B cell (primary cell): ENCODE measurements around the gene CSDE1. TPM values are rescaled to one million over a fixed set of nuclear protein-coding genes. Genes with fewer than 3 reads are reported as not detected.

Source experiments
- ATAC-seq: fragments of 200-7000 bp; cut with Tn5 transposase; one replicate; pipeline ENCODE4 v1.10.0; 2021; ENCODE audit warnings: low read depth, mild to moderate bottlenecking, moderate number of reproducible peaks, moderate library complexity
- CTCF ChIA-PET: fragments of 350-600 bp; sonication (Branson Sonifier 250); formaldehyde crosslinking; loops from one replicate; lab custom pipeline; 2021; ENCODE audit warnings: antibody characterized with exemption, inconsistent platforms; lab: Charles Lee
- POLR2A ChIA-PET: fragments of 350-600 bp; sonication (Branson Sonifier 250); formaldehyde crosslinking; loops from one replicate; lab custom pipeline; 2021; ENCODE audit warnings: antibody characterized with exemption; lab: Charles Lee
- DNase-seq: peaks from one replicate; pipeline ENCODE4 v3.0.0; 2013
- H2AFZ ChIP-seq: 2 replicates; pipeline ENCODE4 v1.6.1; 2012; ENCODE audit warnings: mild to moderate bottlenecking, low read depth, low read length; ENCODE audit not compliant: insufficient read depth, poor library complexity, severe bottlenecking
- H3K27ac ChIP-seq, 2 donors: 1 replicate in 1 of 2; 2 replicates in 1 of 2; pipeline ENCODE4 v1.5.1; 2012 to 2013; ENCODE audit warnings: low read length in 2 of 2, mild to moderate bottlenecking in 2 of 2, moderate library complexity in 1 of 2
- H3K27me3 ChIP-seq, 4 experiments: fragments of 200-600 bp in 1 of 4; sonication (generic) in 1 of 4; replicated peaks in 1 of 4; 1 replicate in 2 of 4; 2 replicates in 2 of 4; pipeline versions ENCODE4 v1.6.1 to v1.7.0; 2013 to 2016; ENCODE audit warnings: low read length in 3 of 4, mild to moderate bottlenecking in 2 of 4, mixed read lengths in 1 of 4, moderate library complexity in 1 of 4; ENCODE audit not compliant: insufficient read depth in 4 of 4, control insufficient read depth in 3 of 4; ENCODE audit errors: control extremely low read depth in 1 of 4
- H3K36me3 ChIP-seq, 2 experiments: replicated peaks in 1 of 2; 1 replicate in 1 of 2; 2 replicates in 1 of 2; pipeline versions ENCODE4 v1.6.1 to v1.7.1; 2013; ENCODE audit warnings: low read length in 1 of 2; ENCODE audit not compliant: insufficient read depth in 2 of 2, control insufficient read depth in 1 of 2; ENCODE audit errors: control extremely low read depth in 1 of 2, extremely low read depth in 1 of 2
- H3K4me1 ChIP-seq, 2 donors: fragments of 200-600 bp in 1 of 2; sonication (generic) in 1 of 2; 1 replicate in 1 of 2; 2 replicates in 1 of 2; pipeline versions ENCODE4 v1.5.1 to v1.6.1; 2013 to 2017; ENCODE audit warnings: low read length in 2 of 2; ENCODE audit not compliant: control insufficient read depth in 2 of 2, insufficient read depth in 2 of 2
- H3K4me2 ChIP-seq: replicated peaks from 2 replicates; pipeline ENCODE3; 2012; ENCODE audit warnings: mild to moderate bottlenecking, low read depth, low read length; ENCODE audit not compliant: poor library complexity, severe bottlenecking
- H3K4me3 ChIP-seq, 5 experiments: fragments of 200-600 bp in 1 of 5; sonication (generic) in 1 of 5; 1 replicate in 3 of 5; 2 replicates in 2 of 5; pipeline versions ENCODE4 v1.5.1 to v1.7.0; 2011 to 2016; ENCODE audit warnings: low read length in 4 of 5, mild to moderate bottlenecking in 4 of 5, low read depth in 2 of 5, control low read depth in 1 of 5, moderate library complexity in 1 of 5; ENCODE audit not compliant: insufficient read depth in 1 of 5; ENCODE audit errors: control extremely low read depth in 1 of 5, extremely low read depth in 1 of 5
- H3K79me2 ChIP-seq: fragments of 200-600 bp; sonication (generic); one replicate; pipeline ENCODE4 v1.6.0; 2016; ENCODE audit warnings: low read length; ENCODE audit not compliant: control insufficient read depth, insufficient read depth
- H3K9ac ChIP-seq: fragments of 200-600 bp; sonication (generic); 2 replicates; pipeline ENCODE4 v1.6.1; 2017; ENCODE audit warnings: mild to moderate bottlenecking, low read length, moderate library complexity
- H3K9me3 ChIP-seq, 3 donors: one replicate each; pipeline versions ENCODE4 v1.6.1 to v1.7.1; 2013; ENCODE audit warnings: low read length in 2 of 3; ENCODE audit not compliant: control insufficient read depth in 2 of 3, insufficient read depth in 1 of 3; ENCODE audit errors: control extremely low read depth in 1 of 3
- H4K20me1 ChIP-seq: 2 replicates; pipeline ENCODE4 v1.6.0; 2012; ENCODE audit warnings: mild to moderate bottlenecking, low read length; ENCODE audit not compliant: insufficient read depth, control insufficient read depth, poor library complexity, severe bottlenecking
- H3K27ac Mint-ChIP-seq: one replicate; pipeline ENCODE4 v1.8.0; 2021; ENCODE audit warnings: mixed read lengths
- H3K27me3 Mint-ChIP-seq: one replicate; pipeline ENCODE4 v1.8.0; 2021; ENCODE audit warnings: mixed read lengths
- H3K4me1 Mint-ChIP-seq: one replicate; pipeline ENCODE4 v1.8.0; 2021; ENCODE audit warnings: mixed read lengths
- H3K4me3 Mint-ChIP-seq: one replicate; pipeline ENCODE4 v1.8.0; 2021; ENCODE audit warnings: mixed read lengths
- H3K9me3 Mint-ChIP-seq: one replicate; pipeline ENCODE4 v1.8.0; 2022; ENCODE audit warnings: mixed read lengths; ENCODE audit not compliant: insufficient read depth
- CTCF ChIP-seq: fragments of 200-600 bp; IDR thresholded peaks from one replicate; pipeline ENCODE4 v1.8.0; 2022; ENCODE audit warnings: antibody characterized with exemption, mild to moderate bottlenecking
- EZH2 ChIP-seq: IDR thresholded peaks from 2 replicates; pipeline ENCODE4 v1.6.1; 2012; ENCODE audit warnings: borderline replicate concordance, low read depth, mild to moderate bottlenecking, moderate library complexity, low read length; ENCODE audit not compliant: insufficient read depth, poor library complexity, severe bottlenecking
- WGBS: methylation state at CpG from one replicate; pipeline ENCODE4 v1.1.5; 2013; ENCODE audit warnings: missing lambda C conversion rate; ENCODE audit not compliant: insufficient coverage; 5-methylcytosine and 5-hydroxymethylcytosine counted together
- intact Hi-C: fragments of 100-400 bp; cut with micrococcal nuclease; formaldehyde crosslinking; loops from one replicate; pipeline ENCODE4 v1.10.0; 2022
- polyA plus RNA-seq: library from polyadenylated mRNA; depleted of rRNA; stranded (reverse); fragments of >200 nt; gene quantifications from 2 replicates; pipeline ENCODE4 v1.2.3, GENCODE V29; 2012
- total RNA-seq, 2 donors: library from RNA; stranded (reverse); fragments of 120-200 nt in 1 of 2; gene quantifications; 1 replicate in 1 of 2; 2 replicates in 1 of 2; pipeline versions ENCODE4 v1.2.3 to v1.2.4, GENCODE V29; 2013 to 2022

Gene CSDE1
- total and polyA plus RNA-seq, 2 donors (not counting 1 experiment from before 2014, with no cell fraction given): 114 to 454 TPM

- intact Hi-C loops: no loop called here
- TF ChIP-seq CTCF (no peak), EZH2 (no peak)
- peaks cover 0 to 15% (median 11%) of the 10 kb centered on the region in 4 experiments for H3K27me3 ChIP-seq
- Mint-ChIP-seq H3K27me3 (peaks cover 45% of the 10 kb centered on the region), H3K27ac (no peak overlapping the region), H3K4me3 (no peak overlapping the region), H3K9me3 (no peaks in the 10 kb centered on the region), H3K4me1 (no peaks in the 10 kb centered on the region)
- no peak overlapping the region for H3K4me3 ChIP-seq
- H3K79me2 ChIP-seq: no peaks in the 10 kb centered on the region
- ATAC-seq (no peak), DNase-seq (no peak)
- no peak overlapping the region for H3K9ac ChIP-seq
- 40% methylated on average over 1 of the region's 2 CpGs for WGBS
- no peak overlapping the region for H3K4me2 ChIP-seq
- no peaks in the 10 kb centered on the region for H3K4me1 ChIP-seq
- H2AFZ ChIP-seq: no peak overlapping the region
- ChIA-PET POLR2A (interaction anchor here (0.7 kb wide), 1 partner anchor 25 kb away, joined by 3 read pairs; the partner anchor contains the start of gene NRAS), CTCF (no interaction called here)
- no peaks in the 10 kb centered on the region for H4K20me1 ChIP-seq
- no peaks in the 10 kb centered on the region for H3K9me3 ChIP-seq
- H3K27ac ChIP-seq: no peak overlapping the region
- H3K36me3 ChIP-seq: no peaks in the 10 kb centered on the region
Observed at GRCh38 chr1:114691061-114691460, 66.7 kb downstream of the CSDE1 start.

DNA sequence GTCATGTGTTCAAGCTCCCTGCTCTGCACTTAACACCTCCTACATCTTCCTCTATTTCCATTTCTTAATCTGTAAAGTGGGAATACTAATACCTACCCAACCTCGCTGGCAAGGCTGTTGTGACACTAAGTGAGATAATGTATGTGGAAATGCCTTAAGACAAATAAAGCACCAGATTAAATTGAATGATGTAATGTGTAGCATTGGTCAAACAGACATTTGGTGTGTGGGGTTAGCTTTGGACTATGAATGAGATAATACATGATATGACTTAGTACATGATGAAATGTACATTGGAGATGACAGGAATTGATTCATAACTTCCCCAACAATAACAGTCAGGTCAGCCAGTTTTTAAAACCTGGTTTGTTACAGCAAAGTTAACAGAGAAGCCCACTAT is 67.6 kb downstream of the CSDE1 start:
- POLR2A ChIA-PET: no interaction called here
- H3K4me3 Mint-ChIP-seq: no peak overlapping the region
- H3K9me3 Mint-ChIP-seq: no peaks in the 10 kb centered on the region
- H3K79me2 ChIP-seq: no peaks in the 10 kb centered on the region
- no peak overlapping the region for H2AFZ ChIP-seq
- no peak for TF ChIP-seq CTCF
- TF ChIP-seq EZH2: no peak
- intact Hi-C loops: no loop called here
- no peak overlapping the region for H3K9ac ChIP-seq
- no peak overlapping the region for H3K27ac ChIP-seq
- CTCF ChIA-PET: no interaction called here
- peaks cover 0 to 15% (median 11%) of the 10 kb centered on the region in 4 experiments for H3K27me3 ChIP-seq
- ATAC-seq (no peak), DNase-seq (no peak)
- H3K4me1 ChIP-seq: no peaks in the 10 kb centered on the region
- H3K9me3 ChIP-seq: no peaks in the 10 kb centered on the region
- H3K27ac Mint-ChIP-seq: no peak overlapping the region
- peaks cover 48% of the 10 kb centered on the region for H3K27me3 Mint-ChIP-seq
- H3K4me1 Mint-ChIP-seq: no peaks in the 10 kb centered on the region
- no peak overlapping the region for H3K4me2 ChIP-seq
- no peak overlapping the region for H3K4me3 ChIP-seq
- no peaks in the 10 kb centered on the region for H4K20me1 ChIP-seq
- no CpG with 5 or more reads among the region's 1 CpG for WGBS
- H3K36me3 ChIP-seq: no peaks in the 10 kb centered on the region
